ENCODE measurements around the gene TTYH3.

The TTYH3 gene

GRCh38 chr7:2710901-2711551 lies 79.2 kb downstream of the TTYH3 start:
- DNase-seq = peak; percentile 48

GRCh38 chr7:2711895-2712675 lies 80.3 kb downstream of the TTYH3 start:
- no peak for DNase-seq

GRCh38 chr7:2713370-2713769 lies 81.6 kb downstream of the TTYH3 start:
- peak; percentile 33 for DNase-seq

- DNase-seq = no peak
These were observed 82.2 kb downstream of the TTYH3 start for GRCh38 chr7:2713978-2714377.
